Measurements from ENCODE around the gene OS9. TPM values are rescaled to one million over a fixed set of nuclear protein-coding genes. Genes with fewer than 3 reads are reported as not detected.
"Not testable (repeated sequence)": the region's sequence is repeated elsewhere in the genome, so short reads cannot be mapped to it uniquely, and the experiment has no call there.

OS9 gene
- 208 TPM for polyA plus RNA-seq (2013, experiment 1 of 2; ENCODE audit: insufficient read length)
- 240 TPM for polyA plus RNA-seq (2013, experiment 2 of 2; ENCODE audit: insufficient read length)

GRCh38 chr12:57693659-57694458 is at the start of gene OS9:
TSS of gene OS9 (plus strand) at chr12:57694132. CDS start at chr12:57694162, 30 bp downstream.
- DNase-seq = peak; percentile 100

DNA sequence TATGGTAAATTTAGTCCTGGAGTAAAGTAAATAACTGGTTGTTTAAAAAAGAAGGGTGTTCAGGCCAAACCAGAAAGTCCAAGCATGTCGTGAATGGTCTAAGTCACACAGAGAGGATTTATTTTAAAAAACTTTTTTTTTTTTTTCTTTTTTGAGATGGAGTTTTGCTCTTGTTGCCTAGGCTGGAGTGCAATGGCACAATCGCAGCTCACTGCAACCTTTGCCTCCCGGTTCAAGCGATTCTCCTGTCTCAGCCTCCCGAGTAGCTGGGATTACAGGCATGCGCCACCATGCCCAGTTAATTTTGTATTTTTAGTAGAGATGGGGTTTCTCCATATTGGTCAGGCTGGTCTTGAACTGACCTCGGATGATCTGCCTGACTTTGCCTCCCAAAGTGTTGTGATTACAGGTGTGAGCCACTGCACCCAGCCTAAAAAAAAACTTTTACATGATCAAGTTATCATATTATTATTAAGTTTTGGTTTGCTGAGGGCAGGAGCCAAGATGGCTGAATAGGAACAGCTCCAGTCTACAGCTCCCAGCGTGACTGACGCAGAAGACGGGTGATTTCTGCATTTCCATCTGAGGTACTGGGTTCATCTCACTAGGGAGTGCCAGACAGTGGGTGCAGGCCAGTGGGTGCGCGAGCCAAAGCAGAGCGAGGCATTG is 47.8 kb upstream of the OS9 start:
- peak; percentile 29 for DNase-seq

- not testable (repeated sequence) for DNase-seq
Observed at GRCh38 chr12:57646659-57647049, 47.3 kb upstream of the OS9 start.

GRCh38 chr12:57654042-57654441 is 39.9 kb upstream of the OS9 start:
- DNase-seq = no peak

- no peak for DNase-seq
Observed at GRCh38 chr12:57655541-57656240, 38.2 kb upstream of the OS9 start.

DNA sequence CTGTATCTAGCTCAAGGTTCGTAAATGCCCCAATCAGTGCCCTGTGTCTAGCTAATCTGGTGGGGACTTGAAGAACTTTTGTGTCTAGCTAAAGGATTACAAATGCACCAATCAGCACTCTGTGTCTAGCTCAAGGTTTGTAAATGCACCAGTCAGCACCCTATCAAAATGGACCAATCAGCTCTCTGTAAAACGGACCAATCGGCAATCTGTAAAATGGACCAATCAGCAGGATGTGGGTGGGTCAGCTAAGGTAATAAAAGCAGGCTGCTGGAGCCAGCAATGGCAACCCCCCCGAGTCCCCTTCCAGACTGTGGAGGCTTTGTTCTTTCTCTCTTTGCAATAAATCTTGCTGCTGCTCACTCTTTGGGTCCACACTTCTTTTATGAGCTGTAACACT is 37.5 kb upstream of the OS9 start:
- DNase-seq = not testable (repeated sequence)

GRCh38 chr12:57657744-57658143 is 36.2 kb upstream of the OS9 start:
- no peak for DNase-seq

GRCh38 chr12:57658890-57659289 is 35.0 kb upstream of the OS9 start:
- no peak for DNase-seq

DNA sequence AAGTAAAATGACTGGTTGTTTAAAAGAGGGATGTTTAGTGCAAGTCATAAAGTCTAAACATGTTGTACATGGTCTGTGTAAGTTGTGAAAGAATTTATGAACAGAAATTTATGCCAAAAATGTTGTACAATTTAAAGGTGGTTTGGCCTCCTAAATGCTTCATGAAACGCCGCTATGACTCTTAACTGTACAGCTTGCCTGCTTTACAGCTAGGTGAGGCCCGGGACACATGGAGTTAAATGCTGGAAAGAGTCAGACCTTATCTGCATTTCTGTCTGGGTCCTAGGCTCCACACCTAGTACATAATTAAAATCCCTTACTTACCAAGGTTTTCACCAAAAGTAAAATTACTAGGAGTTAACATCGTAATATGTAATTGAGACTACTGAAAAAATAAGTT is 32.6 kb upstream of the OS9 start:
- DNase-seq = no peak

DNA sequence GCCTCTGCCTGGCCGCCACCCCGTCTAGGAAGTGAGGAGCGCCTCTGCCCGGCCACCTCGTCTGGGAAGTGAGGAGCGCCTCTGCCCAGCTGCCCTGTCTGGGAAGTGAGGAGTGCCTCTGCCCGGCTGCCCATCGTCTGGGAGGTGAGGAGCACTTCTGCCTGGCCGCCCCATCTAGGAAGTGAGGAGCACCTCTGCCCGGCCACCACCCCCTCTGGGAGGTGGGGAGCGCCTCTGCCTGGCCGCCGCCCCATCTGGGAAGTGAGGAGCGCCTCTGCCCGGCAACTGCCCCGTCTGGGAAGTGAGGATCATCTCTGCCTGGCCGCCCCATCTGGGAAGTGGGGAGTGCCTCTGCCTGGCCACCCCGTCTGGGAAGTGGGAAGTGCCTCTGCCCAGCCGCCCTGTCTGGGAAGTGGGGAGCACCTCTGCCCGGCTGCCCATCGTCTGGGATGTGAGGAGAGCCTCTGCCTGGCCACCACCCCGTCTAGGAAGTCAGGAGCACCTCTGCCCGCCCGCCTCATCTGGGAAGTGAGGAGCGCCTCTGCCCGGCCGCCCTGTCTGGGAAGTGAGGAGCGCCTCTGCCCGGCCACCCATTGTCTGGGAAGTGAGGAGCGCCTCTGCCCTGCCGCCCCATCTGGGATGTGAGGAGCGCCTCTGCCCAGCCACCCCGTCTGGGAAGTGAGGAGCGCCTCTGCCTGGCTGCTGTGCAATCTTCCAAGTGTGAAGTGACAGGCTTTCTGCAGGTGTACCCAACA is 28.7 kb upstream of the OS9 start:
- DNase-seq = not testable (repeated sequence)

- no peak for DNase-seq
Observed at GRCh38 chr12:57666897-57667296, 27.0 kb upstream of the OS9 start.

DNA sequence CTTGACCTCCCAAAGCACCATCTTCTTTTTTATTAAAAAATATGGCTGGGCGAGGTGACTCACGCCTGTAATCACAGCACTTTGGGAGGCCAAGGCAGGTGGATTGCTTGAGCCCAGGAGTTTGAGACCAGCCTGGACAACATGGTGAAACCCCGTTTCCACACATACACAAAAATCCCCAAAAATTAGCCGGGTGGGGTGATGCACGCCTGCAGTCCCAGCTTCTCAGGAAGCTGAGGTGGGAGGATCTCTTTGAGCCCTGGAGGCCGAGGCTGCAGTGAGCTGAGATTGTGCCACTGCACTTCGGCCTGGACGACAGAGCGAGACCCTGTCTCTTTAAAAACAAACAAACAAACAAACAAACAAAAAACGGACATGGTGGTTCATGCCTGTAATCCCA is 24.2 kb upstream of the OS9 start:
- DNase-seq = not testable (repeated sequence)

- not testable (repeated sequence) for DNase-seq
Observed at GRCh38 chr12:57671811-57672210, 22.1 kb upstream of the OS9 start.

DNA sequence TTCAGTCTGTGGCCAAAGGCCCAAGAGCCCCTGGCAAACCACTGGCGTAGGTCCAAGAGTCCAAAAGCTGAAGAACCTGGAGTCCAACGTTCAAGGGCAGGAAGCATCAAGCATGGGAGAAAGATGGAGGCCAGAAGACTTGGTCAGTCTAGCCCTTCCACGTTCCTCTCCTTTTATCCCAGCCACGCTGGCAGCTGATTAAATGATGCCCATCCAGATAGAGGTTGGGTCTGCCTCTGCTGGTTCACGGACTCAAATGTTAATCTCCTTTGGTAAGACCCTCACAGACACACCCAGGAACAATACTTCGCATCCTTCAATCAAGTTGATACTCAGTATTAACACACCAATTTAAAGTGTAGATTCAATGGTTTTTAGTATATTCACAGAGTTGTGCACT is 21.1 kb upstream of the OS9 start:
- no peak for DNase-seq

- DNase-seq = no peak
Observed at GRCh38 chr12:57674691-57675090, 19.2 kb upstream of the OS9 start.

DNA sequence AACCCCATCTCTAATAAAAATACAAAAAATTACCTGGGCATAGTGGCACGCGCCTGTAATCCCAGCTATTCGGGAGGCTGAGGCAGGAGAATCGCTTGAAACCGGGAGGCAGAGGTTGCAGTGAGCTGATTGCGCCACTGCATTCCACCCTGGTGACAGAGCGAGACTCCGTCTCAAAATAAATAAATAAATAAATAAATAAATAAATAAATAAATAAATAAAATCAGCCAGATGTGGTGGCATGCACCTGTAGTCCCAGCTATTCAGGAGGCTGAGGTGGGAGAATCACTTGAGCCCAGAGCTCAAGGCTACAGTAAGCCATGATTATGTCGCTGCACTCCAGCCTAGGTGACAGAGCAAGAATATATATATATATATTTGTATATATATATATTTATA is 16.0 kb upstream of the OS9 start:
- DNase-seq = not testable (repeated sequence)

DNA sequence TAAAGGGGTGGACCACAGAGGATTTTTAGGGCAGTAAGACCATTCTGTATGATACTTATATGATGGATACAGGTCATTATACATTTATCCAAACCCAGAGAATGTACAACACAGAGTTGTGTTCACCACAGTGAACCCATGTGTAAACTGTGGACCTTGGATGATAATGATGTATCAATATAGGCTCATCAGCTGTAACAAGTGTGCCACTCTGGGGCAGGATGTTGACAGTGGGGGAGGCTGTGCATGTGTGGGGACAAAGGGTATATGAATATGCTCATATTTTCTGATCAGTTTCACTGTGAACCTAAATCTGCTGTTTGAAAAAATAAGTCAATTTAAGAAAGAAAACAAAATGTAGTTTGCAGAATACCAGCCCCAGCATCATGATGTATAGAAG is 14.2 kb upstream of the OS9 start:
- DNase-seq = no peak

- no peak for DNase-seq
Observed at GRCh38 chr12:57687862-57688261, 6.1 kb upstream of the OS9 start.

DNA sequence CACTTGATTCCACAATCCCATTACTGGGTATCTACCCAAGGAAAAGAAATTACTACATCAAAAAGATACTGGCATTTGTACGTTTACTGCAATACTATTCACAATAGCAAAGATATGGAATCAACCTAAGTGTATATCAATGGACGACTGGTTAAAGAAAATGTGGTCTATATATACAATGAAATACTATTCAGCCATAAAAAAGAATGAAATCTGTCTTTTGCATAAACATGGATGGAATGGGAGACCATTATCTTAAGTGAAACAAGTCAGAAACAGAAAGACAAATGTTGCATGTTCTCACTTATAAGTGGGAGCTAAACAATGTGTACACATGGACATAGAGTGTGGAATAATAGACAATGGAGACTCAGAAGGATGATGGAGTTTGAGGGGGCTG is 5.0 kb upstream of the OS9 start:
- no peak for DNase-seq

DNA sequence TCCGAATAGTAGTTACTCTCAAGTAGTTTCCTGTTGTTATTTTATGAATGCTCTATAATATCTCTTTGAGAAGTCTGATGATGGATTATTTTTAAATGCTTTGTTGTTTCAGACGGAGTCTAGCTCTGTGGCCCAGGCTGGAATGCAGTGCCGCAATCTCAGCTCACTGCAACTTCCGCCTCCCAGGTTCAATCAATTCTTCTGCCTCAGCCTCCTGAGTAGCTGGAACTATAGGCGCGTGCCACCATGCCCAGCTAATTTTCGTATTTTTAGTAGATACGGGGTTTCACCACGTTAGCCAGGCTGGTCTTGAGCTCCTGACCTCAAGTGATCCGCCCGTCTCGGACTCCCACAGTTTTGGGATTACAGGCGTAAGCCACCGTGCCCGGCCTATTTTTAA is 1.4 kb upstream of the OS9 start:
- DNase-seq = no peak

DNA sequence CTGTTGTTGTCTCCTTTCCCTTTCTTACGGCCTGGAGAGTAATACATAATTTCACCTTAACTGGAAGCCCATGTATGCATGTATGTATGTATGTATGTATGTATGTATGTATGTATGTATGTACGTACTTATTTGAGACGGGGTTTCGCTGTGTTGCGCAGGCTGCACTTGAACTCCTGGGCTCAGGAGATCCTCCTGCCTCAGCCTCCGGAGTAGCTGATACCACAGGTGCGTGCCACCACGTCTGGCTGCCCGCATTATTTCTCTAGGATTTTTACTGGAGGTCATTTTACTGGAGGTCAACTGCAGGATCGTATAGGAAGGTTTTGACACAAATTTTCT is 644 bp upstream of the OS9 start:
- DNase-seq = no peak

DNA sequence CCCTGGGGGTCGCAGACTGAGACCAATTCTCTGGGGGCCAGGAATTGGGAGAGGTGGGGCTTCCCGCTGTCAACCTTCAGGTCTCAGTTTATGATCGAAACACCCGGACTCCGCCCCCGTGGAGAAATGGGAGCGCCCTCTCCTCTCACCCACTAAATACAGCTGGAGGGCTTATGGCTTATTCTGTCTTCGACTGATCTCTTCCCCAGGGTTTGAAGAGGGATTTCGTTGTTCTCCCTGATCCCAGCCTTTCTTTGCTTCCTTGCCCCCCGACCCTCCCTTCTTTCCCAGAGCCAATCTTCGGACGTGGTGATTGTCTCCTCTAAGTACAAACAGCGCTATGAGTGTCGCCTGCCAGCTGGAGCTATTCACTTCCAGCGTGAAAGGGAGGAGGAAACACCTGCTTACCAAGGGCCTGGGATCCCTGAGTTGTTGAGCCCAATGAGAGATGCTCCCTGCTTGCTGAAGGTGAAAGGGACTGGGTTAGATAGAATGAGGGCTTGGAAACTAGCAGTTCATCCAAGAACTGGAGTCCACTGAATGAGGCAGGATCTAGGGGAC is 607 bp downstream of the OS9 start:
- no peak for DNase-seq
